ENCODE data around the gene CACNA1B. TPM values are rescaled to one million over a fixed set of nuclear protein-coding genes. Genes with fewer than 3 reads are reported as not detected.

Gene CACNA1B
- total RNA-seq, 2 donors from 2014 or later = 3.6 to 7.9 TPM

DNA sequence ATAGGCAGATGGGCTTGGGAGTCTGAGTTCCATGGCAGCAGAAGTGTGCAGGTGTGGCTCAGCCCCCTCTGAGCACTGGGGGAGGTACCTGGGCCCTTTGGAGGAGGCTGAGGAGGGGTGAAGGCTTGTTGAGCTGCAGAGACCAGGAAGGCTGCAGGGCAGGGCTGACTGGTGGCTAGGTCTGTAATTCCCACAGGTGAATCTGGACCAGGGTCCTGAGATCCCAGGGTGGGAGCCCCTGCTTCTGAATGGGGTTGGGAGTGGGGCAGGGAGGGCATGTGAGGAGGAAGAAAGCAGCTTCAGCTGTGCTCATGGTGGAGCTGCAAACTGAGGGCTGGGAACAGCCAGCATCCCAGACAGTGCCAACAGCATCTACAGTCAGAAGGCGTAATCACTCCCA lies 111.1 kb downstream of the CACNA1B start:
- Mint-ChIP-seq H3K9me3 (peaks cover 51% of the 10 kb centered on the region), H3K27me3 (ENCODE audit: insufficient read depth) (peaks cover 1% of the 10 kb centered on the region), H3K4me1 (no peaks in the 10 kb centered on the region), H3K4me3 (no peak overlapping the region), H3K36me3 (ENCODE audit: low read depth) (peaks cover 49% of the 10 kb centered on the region), H3K27ac (no peak overlapping the region)
- Histone ChIP-seq H3K36me3 (ENCODE audit: control insufficient read depth, insufficient read depth, low read length) (no peaks in the 10 kb centered on the region), H3K4me1 (ENCODE audit: control insufficient read depth, insufficient read depth, low read length) (no peaks in the 10 kb centered on the region), H3K9ac (ENCODE audit: extremely low read depth, low read length, poor library complexity, severe bottlenecking) (no peak overlapping the region), H3K4me3 (ENCODE audit: low read length) (no peak overlapping the region), H3K27me3 (ENCODE audit: control insufficient read depth, insufficient read depth, low read length, poor library complexity, severe bottlenecking) (no peaks in the 10 kb centered on the region), H3K9me3 (ENCODE audit: control insufficient read depth, low read length) (peaks cover 45% of the 10 kb centered on the region), H3K27ac (ENCODE audit: low read depth, low read length) (no peak overlapping the region)
- WGBS, 2 experiments (ENCODE audit: insufficient coverage in 1 of 2, insufficient read length in 1 of 2) = 96% methylated on average over 1 of the region's 1 CpG; no CpG with 5 or more reads in 1 of the 2 experiments
- TF ChIP-seq, protein P1, sequence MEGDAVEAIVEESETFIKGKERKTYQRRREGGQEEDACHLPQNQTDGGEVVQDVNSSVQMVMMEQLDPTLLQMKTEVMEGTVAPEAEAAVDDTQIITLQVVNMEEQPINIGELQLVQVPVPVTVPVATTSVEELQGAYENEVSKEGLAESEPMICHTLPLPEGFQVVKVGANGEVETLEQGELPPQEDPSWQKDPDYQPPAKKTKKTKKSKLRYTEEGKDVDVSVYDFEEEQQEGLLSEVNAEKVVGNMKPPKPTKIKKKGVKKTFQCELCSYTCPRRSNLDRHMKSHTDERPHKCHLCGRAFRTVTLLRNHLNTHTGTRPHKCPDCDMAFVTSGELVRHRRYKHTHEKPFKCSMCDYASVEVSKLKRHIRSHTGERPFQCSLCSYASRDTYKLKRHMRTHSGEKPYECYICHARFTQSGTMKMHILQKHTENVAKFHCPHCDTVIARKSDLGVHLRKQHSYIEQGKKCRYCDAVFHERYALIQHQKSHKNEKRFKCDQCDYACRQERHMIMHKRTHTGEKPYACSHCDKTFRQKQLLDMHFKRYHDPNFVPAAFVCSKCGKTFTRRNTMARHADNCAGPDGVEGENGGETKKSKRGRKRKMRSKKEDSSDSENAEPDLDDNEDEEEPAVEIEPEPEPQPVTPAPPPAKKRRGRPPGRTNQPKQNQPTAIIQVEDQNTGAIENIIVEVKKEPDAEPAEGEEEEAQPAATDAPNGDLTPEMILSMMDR (conservative IDR thresholded peaks at IDR 0.05) = no peak
- no peak for DNase-seq

DNA sequence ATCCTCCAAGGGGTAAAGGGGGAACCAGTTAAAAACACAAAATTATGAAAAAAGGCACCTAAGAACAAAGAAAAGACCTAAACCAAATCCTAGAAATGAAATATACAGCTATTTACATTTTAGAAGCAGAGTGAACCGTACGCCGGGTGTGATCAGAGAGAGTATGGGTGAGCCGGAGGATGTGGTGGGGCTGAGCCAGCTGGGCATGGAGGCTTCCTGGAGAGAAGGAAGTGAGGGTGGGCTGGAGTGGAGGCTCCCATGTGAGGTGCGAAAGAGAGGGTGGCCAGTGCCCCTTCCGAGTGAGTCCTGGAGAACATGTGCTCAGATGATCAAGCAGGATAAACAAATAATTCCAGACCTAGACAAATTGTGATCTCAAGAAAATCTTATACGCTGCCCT lies 111.6 kb downstream of the CACNA1B start:
- Histone ChIP-seq H3K9me3 (ENCODE audit: control insufficient read depth, low read length) (peaks cover 49% of the 10 kb centered on the region), H3K4me3 (ENCODE audit: low read length) (no peak overlapping the region), H3K9ac (ENCODE audit: extremely low read depth, low read length, poor library complexity, severe bottlenecking) (no peak overlapping the region), H3K27me3 (ENCODE audit: control insufficient read depth, insufficient read depth, low read length, poor library complexity, severe bottlenecking) (no peaks in the 10 kb centered on the region), H3K4me1 (ENCODE audit: control insufficient read depth, insufficient read depth, low read length) (no peaks in the 10 kb centered on the region), H3K36me3 (ENCODE audit: control insufficient read depth, insufficient read depth, low read length) (no peaks in the 10 kb centered on the region), H3K27ac (ENCODE audit: low read depth, low read length) (no peak overlapping the region)
- no peak for DNase-seq
- peaks cover 55% of the 10 kb centered on the region for H3K9me3 Mint-ChIP-seq
- no peak overlapping the region for H3K27ac Mint-ChIP-seq
- TF ChIP-seq, protein P1 (conservative IDR thresholded peaks at IDR 0.05) = no peak
- no peak overlapping the region for H3K4me3 Mint-ChIP-seq
- WGBS, 2 experiments (ENCODE audit: insufficient coverage in 1 of 2, insufficient read length in 1 of 2) = 92 to 95% methylated on average over 4 to 7 of the region's 7 CpGs
- peaks cover 49% of the 10 kb centered on the region for H3K36me3 Mint-ChIP-seq (ENCODE audit: low read depth)
- H3K27me3 Mint-ChIP-seq (ENCODE audit: insufficient read depth) = peaks cover 1% of the 10 kb centered on the region
- no peaks in the 10 kb centered on the region for H3K4me1 Mint-ChIP-seq

DNA sequence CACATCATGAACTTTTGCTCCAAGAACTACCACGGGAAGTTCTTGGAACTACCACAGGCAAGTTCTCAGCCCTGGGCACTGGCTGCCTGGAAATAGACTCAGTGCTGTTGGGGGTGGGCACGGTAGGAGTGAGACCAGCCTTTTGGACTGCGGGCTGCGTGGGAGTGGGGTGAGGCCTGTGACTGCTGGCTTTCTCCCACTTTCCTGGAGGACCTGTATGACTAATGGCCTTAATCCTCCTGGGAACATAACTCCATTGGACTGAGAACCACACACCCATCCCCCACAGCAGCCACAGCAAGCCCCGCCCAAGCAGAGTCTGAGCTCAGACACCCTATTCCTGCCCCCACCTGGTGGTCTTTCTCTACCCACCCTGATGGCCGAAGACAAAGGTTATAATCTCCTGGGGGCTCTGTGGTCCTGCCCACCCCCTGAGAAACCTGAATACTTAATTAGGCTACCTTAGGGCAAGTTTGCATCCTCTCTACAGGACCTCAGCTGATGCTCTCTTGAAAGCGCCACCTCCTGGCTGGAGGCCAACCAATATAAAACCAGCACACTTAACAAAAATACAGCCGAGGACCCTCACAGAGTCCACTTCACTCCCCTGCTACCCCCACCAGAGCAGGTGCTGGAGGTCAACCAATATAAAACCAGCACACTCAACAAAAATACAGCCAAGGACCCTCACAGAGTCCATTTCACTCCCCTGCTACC lies 112.6 kb downstream of the CACNA1B start:
- no peaks in the 10 kb centered on the region for H3K4me1 Mint-ChIP-seq
- H3K27ac Mint-ChIP-seq = no peak overlapping the region
- H3K9me3 ChIP-seq (ENCODE audit: control insufficient read depth, low read length) = peaks cover 44% of the 10 kb centered on the region
- H3K36me3 ChIP-seq (ENCODE audit: control insufficient read depth, insufficient read depth, low read length) = no peaks in the 10 kb centered on the region
- no peaks in the 10 kb centered on the region for H3K27me3 ChIP-seq (ENCODE audit: control insufficient read depth, insufficient read depth, low read length, poor library complexity, severe bottlenecking)
- H3K27ac ChIP-seq (ENCODE audit: low read depth, low read length) = no peak overlapping the region
- peak; percentile 45 for DNase-seq
- no peak overlapping the region for H3K4me3 Mint-ChIP-seq
- no peak overlapping the region for H3K9ac ChIP-seq (ENCODE audit: extremely low read depth, low read length, poor library complexity, severe bottlenecking)
- peaks cover 61% of the 10 kb centered on the region for H3K9me3 Mint-ChIP-seq
- no peaks in the 10 kb centered on the region for H3K4me1 ChIP-seq (ENCODE audit: control insufficient read depth, insufficient read depth, low read length)
- H3K36me3 Mint-ChIP-seq (ENCODE audit: low read depth) = peaks cover 49% of the 10 kb centered on the region
- WGBS, 2 experiments (ENCODE audit: insufficient coverage in 1 of 2, insufficient read length in 1 of 2) = 91 to 94% methylated on average over 3 to 8 of the region's 8 CpGs
- H3K4me3 ChIP-seq (ENCODE audit: low read length) = no peak overlapping the region
- H3K27me3 Mint-ChIP-seq (ENCODE audit: insufficient read depth) = peaks cover 1% of the 10 kb centered on the region
- TF ChIP-seq, protein P1 (conservative IDR thresholded peaks at IDR 0.05) = no peak

All from endodermal cell (in vitro differentiated cells).